Measurements from ENCODE around the gene TCF7L2. TPM values are rescaled to one million over a fixed set of nuclear protein-coding genes. Genes with fewer than 3 reads are reported as not detected.

Gene TCF7L2
- total and polyA plus RNA-seq, 2 donors (not counting 1 experiment from before 2014, with no cell fraction given): 3.4 to 5.0 TPM

- no peaks in the 10 kb centered on the region for H4K20me1 ChIP-seq (ENCODE audit: control insufficient read depth, extremely low read depth, insufficient read depth, low read length)
- no peak overlapping the region for H2AFZ ChIP-seq (ENCODE audit: low read length)
- no peak overlapping the region for H3K27ac ChIP-seq (ENCODE audit: insufficient read depth, low read length)
- H3K4me3 ChIP-seq (replicated peaks in 1 of 4; ENCODE audit: control extremely low read depth in 1 of 4, insufficient read depth in 1 of 4, low read depth in 3 of 4, low read length in 4 of 4): no peak overlapping the region
- H3K9ac ChIP-seq (ENCODE audit: insufficient read depth, low read length): no peak overlapping the region
- TF ChIP-seq, protein P1, sequence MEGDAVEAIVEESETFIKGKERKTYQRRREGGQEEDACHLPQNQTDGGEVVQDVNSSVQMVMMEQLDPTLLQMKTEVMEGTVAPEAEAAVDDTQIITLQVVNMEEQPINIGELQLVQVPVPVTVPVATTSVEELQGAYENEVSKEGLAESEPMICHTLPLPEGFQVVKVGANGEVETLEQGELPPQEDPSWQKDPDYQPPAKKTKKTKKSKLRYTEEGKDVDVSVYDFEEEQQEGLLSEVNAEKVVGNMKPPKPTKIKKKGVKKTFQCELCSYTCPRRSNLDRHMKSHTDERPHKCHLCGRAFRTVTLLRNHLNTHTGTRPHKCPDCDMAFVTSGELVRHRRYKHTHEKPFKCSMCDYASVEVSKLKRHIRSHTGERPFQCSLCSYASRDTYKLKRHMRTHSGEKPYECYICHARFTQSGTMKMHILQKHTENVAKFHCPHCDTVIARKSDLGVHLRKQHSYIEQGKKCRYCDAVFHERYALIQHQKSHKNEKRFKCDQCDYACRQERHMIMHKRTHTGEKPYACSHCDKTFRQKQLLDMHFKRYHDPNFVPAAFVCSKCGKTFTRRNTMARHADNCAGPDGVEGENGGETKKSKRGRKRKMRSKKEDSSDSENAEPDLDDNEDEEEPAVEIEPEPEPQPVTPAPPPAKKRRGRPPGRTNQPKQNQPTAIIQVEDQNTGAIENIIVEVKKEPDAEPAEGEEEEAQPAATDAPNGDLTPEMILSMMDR (conservative IDR thresholded peaks at IDR 0.05 in 1 of 2, IDR thresholded peaks at IDR 0.05 in 1 of 2; ENCODE audit: low read depth in 1 of 2, low read length in 2 of 2): no peak
- TF ChIP-seq EZH2 (IDR thresholded peaks at IDR 0.05; ENCODE audit: low read length, missing control alignments): no peak
- H3K27me3 ChIP-seq (ENCODE audit: control insufficient read depth, insufficient read depth, low read length): no peaks in the 10 kb centered on the region
- H3K9me3 ChIP-seq (ENCODE audit: control insufficient read depth, insufficient read depth, low read depth, low read length): no peaks in the 10 kb centered on the region
- no peak for DNase-seq (ENCODE audit: low read depth in 2 of 2)
- no peak overlapping the region for H3K4me2 ChIP-seq (ENCODE audit: extremely low read depth, insufficient read depth, low read length)
- no peaks in the 10 kb centered on the region for H3K4me1 ChIP-seq (ENCODE audit: control insufficient read depth, extremely low read depth, insufficient read depth, low read length)
- H3K79me2 ChIP-seq (ENCODE audit: control insufficient read depth, insufficient read depth, low read length): peaks cover 22% of the 10 kb centered on the region
- no peaks in the 10 kb centered on the region for H3K36me3 ChIP-seq (ENCODE audit: control insufficient read depth, insufficient read depth, low read length)
Observed at GRCh38 chr10:112972606-112973005, 22.6 kb downstream of the TCF7L2 start.

- Histone ChIP-seq H3K4me1 (ENCODE audit: control insufficient read depth, extremely low read depth, insufficient read depth, low read length) (no peaks in the 10 kb centered on the region), H3K9me3 (ENCODE audit: control insufficient read depth, insufficient read depth, low read depth, low read length) (no peaks in the 10 kb centered on the region), H3K36me3 (ENCODE audit: control insufficient read depth, insufficient read depth, low read length) (no peaks in the 10 kb centered on the region), H4K20me1 (ENCODE audit: control insufficient read depth, extremely low read depth, insufficient read depth, low read length) (no peaks in the 10 kb centered on the region), H3K27me3 (ENCODE audit: control insufficient read depth, insufficient read depth, low read length) (no peaks in the 10 kb centered on the region), H3K4me3 (replicated peaks in 1 of 4; ENCODE audit: control extremely low read depth in 1 of 4, insufficient read depth in 1 of 4, low read depth in 3 of 4, low read length in 4 of 4) (no peak overlapping the region), H2AFZ (ENCODE audit: low read length) (no peak overlapping the region), H3K79me2 (ENCODE audit: control insufficient read depth, insufficient read depth, low read length) (peaks cover 21% of the 10 kb centered on the region), H3K27ac (ENCODE audit: insufficient read depth, low read length) (no peak overlapping the region), H3K4me2 (ENCODE audit: extremely low read depth, insufficient read depth, low read length) (no peak overlapping the region), H3K9ac (ENCODE audit: insufficient read depth, low read length) (no peak overlapping the region)
- no peak for TF ChIP-seq EZH2 (IDR thresholded peaks at IDR 0.05; ENCODE audit: low read length, missing control alignments)
- TF ChIP-seq, protein P1 (conservative IDR thresholded peaks at IDR 0.05 in 1 of 2, IDR thresholded peaks at IDR 0.05 in 1 of 2; ENCODE audit: low read depth in 1 of 2, low read length in 2 of 2): no peak
- no peak for DNase-seq (ENCODE audit: low read depth in 2 of 2)
Observed at GRCh38 chr10:112973046-112973445, 23.0 kb downstream of the TCF7L2 start.

DNA sequence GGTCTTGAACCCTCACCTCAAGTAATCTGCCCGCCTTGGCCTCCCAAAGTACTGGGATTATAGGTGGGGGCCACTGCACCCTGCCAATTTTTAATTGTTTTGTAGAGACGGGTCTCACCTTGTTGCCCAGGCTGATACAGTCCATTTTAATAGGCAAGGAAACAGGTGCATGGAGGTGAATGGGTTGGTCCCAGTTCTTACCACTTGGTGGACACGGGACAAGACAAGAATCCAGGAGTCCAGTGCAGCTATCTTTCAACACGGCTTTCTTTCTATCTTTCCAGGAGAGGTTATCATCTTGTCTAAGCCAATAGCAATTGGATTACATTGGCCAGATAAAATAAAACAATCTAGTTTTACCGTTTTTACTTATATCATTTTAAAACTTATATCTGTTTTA is 23.8 kb downstream of the TCF7L2 start:
- Histone ChIP-seq H3K4me2 (ENCODE audit: extremely low read depth, insufficient read depth, low read length) (no peak overlapping the region), H3K79me2 (ENCODE audit: control insufficient read depth, insufficient read depth, low read length) (peaks cover 18% of the 10 kb centered on the region), H2AFZ (ENCODE audit: low read length) (no peak overlapping the region), H3K9ac (ENCODE audit: insufficient read depth, low read length) (no peak overlapping the region), H3K27ac (ENCODE audit: insufficient read depth, low read length) (no peak overlapping the region), H3K27me3 (ENCODE audit: control insufficient read depth, insufficient read depth, low read length) (no peaks in the 10 kb centered on the region), H3K36me3 (ENCODE audit: control insufficient read depth, insufficient read depth, low read length) (no peaks in the 10 kb centered on the region), H3K9me3 (ENCODE audit: control insufficient read depth, insufficient read depth, low read depth, low read length) (no peaks in the 10 kb centered on the region), H3K4me3 (replicated peaks in 1 of 4; ENCODE audit: control extremely low read depth in 1 of 4, insufficient read depth in 1 of 4, low read depth in 3 of 4, low read length in 4 of 4) (no peak overlapping the region), H3K4me1 (ENCODE audit: control insufficient read depth, extremely low read depth, insufficient read depth, low read length) (no peaks in the 10 kb centered on the region), H4K20me1 (ENCODE audit: control insufficient read depth, extremely low read depth, insufficient read depth, low read length) (no peaks in the 10 kb centered on the region)
- TF ChIP-seq, protein P1 (conservative IDR thresholded peaks at IDR 0.05 in 1 of 2, IDR thresholded peaks at IDR 0.05 in 1 of 2; ENCODE audit: low read depth in 1 of 2, low read length in 2 of 2): no peak
- no peak for TF ChIP-seq EZH2 (IDR thresholded peaks at IDR 0.05; ENCODE audit: low read length, missing control alignments)
- DNase-seq (ENCODE audit: low read depth in 2 of 2): no peak
